SK-N-SH (cell line): ENCODE measurements around the gene C4orf50. TPM values are rescaled to one million over a fixed set of nuclear protein-coding genes. Genes with fewer than 3 reads are reported as not detected.

Source experiments
- CTCF ChIA-PET: fragments of 300-600, 350-600 bp; formaldehyde crosslinking; extraction: SDS; loops from one replicate; lab custom pipeline; 2021; lab: Yijun Ruan, JAX
- POLR2A ChIA-PET: fragments of 350-600 bp; sonication (Branson Sonifier 250); formaldehyde crosslinking; extraction: SDS; loops from one replicate; lab custom pipeline; 2020; ENCODE audit warnings: antibody characterized with exemption, inconsistent platforms; lab: Yijun Ruan, JAX
- DNase-seq: peaks from one replicate; pipeline ENCODE4 v3.0.0; 2012
- H2AFZ ChIP-seq: fragments of 200-600 bp; sonication (generic); 2 replicates; pipeline ENCODE4 v1.8.1; 2016; ENCODE audit warnings: antibody characterized with exemption, mild to moderate bottlenecking, low read depth
- H3F3A ChIP-seq: fragments of 200-600 bp; sonication (generic); replicated peaks from 2 replicates; pipeline ENCODE3; 2016; ENCODE audit warnings: antibody characterized with exemption, mild to moderate bottlenecking; ENCODE audit not compliant: insufficient read depth
- H3K27ac ChIP-seq, 2 experiments: fragments of 200-500 bp in 1 of 2; fragments of 200-600 bp in 1 of 2; sonication (Bioruptor generic) in 1 of 2; sonication (generic), shearing (Covaris generic) in 1 of 2; 2 replicates each; pipeline versions ENCODE4 v1.5.1 to v1.6.1; 2014 to 2016; ENCODE audit warnings: low read depth in 2 of 2, inconsistent platforms in 1 of 2, low read length in 1 of 2, mild to moderate bottlenecking in 1 of 2, mixed read lengths in 1 of 2
- H3K27me3 ChIP-seq: fragments of 200-600 bp; sonication (generic), shearing (Covaris generic); 2 replicates; pipeline ENCODE4 v1.6.1; 2016; ENCODE audit warnings: mixed run types; ENCODE audit not compliant: insufficient read depth
- H3K36me3 ChIP-seq, 2 experiments: fragments of 200-500 bp in 1 of 2; fragments of 200-600 bp in 1 of 2; sonication (Bioruptor generic) in 1 of 2; sonication (generic) in 1 of 2; replicated peaks in 1 of 2; 2 replicates each; pipeline versions ENCODE3 to v1.5.1; 2014 to 2016; ENCODE audit warnings: low read length in 1 of 2, mild to moderate bottlenecking in 1 of 2; ENCODE audit not compliant: insufficient read depth in 2 of 2, control insufficient read depth in 1 of 2
- H3K4me1 ChIP-seq, 2 experiments: fragments of 200-500 bp in 1 of 2; fragments of 200-600 bp in 1 of 2; sonication (Bioruptor generic) in 1 of 2; sonication (generic), shearing (Covaris generic) in 1 of 2; 2 replicates each; pipeline versions ENCODE4 v1.5.1 to v1.6.1; 2014 to 2016; ENCODE audit warnings: low read depth in 1 of 2, low read length in 1 of 2, mixed run types in 1 of 2; ENCODE audit not compliant: insufficient read depth in 2 of 2, control insufficient read depth in 1 of 2
- H3K4me2 ChIP-seq: fragments of 200-600 bp; sonication (generic), shearing (Covaris generic); 2 replicates; pipeline ENCODE4 v1.6.1; 2017; ENCODE audit warnings: mixed run types
- H3K4me3 ChIP-seq, 2 experiments: fragments of 200-500 bp in 1 of 2; fragments of 200-600 bp in 1 of 2; sonication (Bioruptor generic) in 1 of 2; sonication (generic), shearing (Covaris generic) in 1 of 2; 2 replicates each; pipeline versions ENCODE4 v1.5.1 to v1.8.1; 2014 to 2016; ENCODE audit warnings: low read depth in 2 of 2, inconsistent platforms in 1 of 2, low read length in 1 of 2, mild to moderate bottlenecking in 1 of 2, mixed read lengths in 1 of 2, moderate library complexity in 1 of 2
- H3K79me2 ChIP-seq: fragments of 200-600 bp; sonication (generic); 2 replicates; pipeline ENCODE4 v1.8.1; 2017; ENCODE audit warnings: mild to moderate bottlenecking; ENCODE audit not compliant: insufficient read depth
- H3K9ac ChIP-seq: fragments of 200-600 bp; sonication (generic); 2 replicates; pipeline ENCODE4 v1.6.1; 2017; ENCODE audit warnings: mixed run types
- H3K9me2 ChIP-seq: fragments of 200-600 bp; sonication (generic); 2 replicates; pipeline ENCODE4 v1.6.1; 2017; ENCODE audit warnings: mixed run types
- H3K9me3 ChIP-seq: fragments of 200-600 bp; sonication (generic); 2 replicates; pipeline ENCODE4 v1.6.1; 2017; ENCODE audit warnings: mixed run types, mild to moderate bottlenecking, moderate library complexity
- H4K20me1 ChIP-seq: fragments of 200-600 bp; sonication (generic); 2 replicates; pipeline ENCODE4 v1.6.1; 2017; ENCODE audit warnings: mild to moderate bottlenecking, mixed run types; ENCODE audit not compliant: insufficient read depth
- EP300 ChIP-seq, 2 experiments: IDR thresholded peaks; 2 replicates each; pipeline versions ENCODE4 v1.4.0 to v1.6.1; 2012; ENCODE audit warnings: borderline replicate concordance in 1 of 2, low read depth in 1 of 2, low read length in 1 of 2
- FOXJ3 ChIP-seq: sonication (generic); formaldehyde crosslinking; IDR thresholded peaks from 2 replicates; pipeline ENCODE4 v1.5.1; 2020; ENCODE audit warnings: mild to moderate bottlenecking, missing genetic modification reagents
- FOXM1 ChIP-seq: IDR thresholded peaks from 2 replicates; pipeline ENCODE4 v1.4.0; 2012; ENCODE audit warnings: low read depth, mild to moderate bottlenecking
- GABPA ChIP-seq: IDR thresholded peaks from 2 replicates; pipeline ENCODE4 v1.4.0; 2012; ENCODE audit warnings: low read depth, mild to moderate bottlenecking
- JUND ChIP-seq: IDR thresholded peaks from 2 replicates; pipeline ENCODE4 v1.4.0; 2012
- MEF2A ChIP-seq: IDR thresholded peaks from 2 replicates; pipeline ENCODE4 v1.4.0; 2012; ENCODE audit warnings: low read depth, borderline replicate concordance
- NFIC ChIP-seq: IDR thresholded peaks from 2 replicates; pipeline ENCODE4 v1.4.0; 2012; ENCODE audit warnings: borderline replicate concordance
- NRF1 ChIP-seq: IDR thresholded peaks from 2 replicates; pipeline ENCODE4 v1.6.1; 2012; ENCODE audit warnings: low read depth, mild to moderate bottlenecking, low read length
- PBX3 ChIP-seq: IDR thresholded peaks from 2 replicates; pipeline ENCODE4; 2012
- POLR2AphosphoS5 ChIP-seq: IDR thresholded peaks from 2 replicates; pipeline ENCODE4 v1.6.1; 2012; ENCODE audit warnings: low read depth, low read length
- RAD21 ChIP-seq: IDR thresholded peaks from 2 replicates; pipeline ENCODE4 v1.6.1; 2012; ENCODE audit warnings: mild to moderate bottlenecking, low read length
- RXRA ChIP-seq: IDR thresholded peaks from 2 replicates; pipeline ENCODE4 v1.4.0; 2012; ENCODE audit warnings: low read depth, mild to moderate bottlenecking, borderline replicate concordance
- SMC3 ChIP-seq: IDR thresholded peaks from 2 replicates; pipeline ENCODE4 v1.6.1; 2012; ENCODE audit warnings: low read depth, low read length, improper control_type of control experiment
- TEAD4 ChIP-seq: IDR thresholded peaks from 2 replicates; pipeline ENCODE4 v1.4.0; 2012; ENCODE audit warnings: mild to moderate bottlenecking, borderline replicate concordance; ENCODE audit not compliant: insufficient read depth
- YY1 ChIP-seq: IDR thresholded peaks from 2 replicates; pipeline ENCODE4 v1.4.0; 2012; ENCODE audit warnings: low read depth, mild to moderate bottlenecking
- WGBS: methylation state at CpG from one replicate; pipeline ENCODE4 v1.1.6; 2017; ENCODE audit warnings: low lambda C conversion rate; 5-methylcytosine and 5-hydroxymethylcytosine counted together
- polyA plus RNA-seq, 3 experiments: library from polyadenylated mRNA; depleted of rRNA; stranded (reverse); fragments of >200 nt; gene quantifications; 2 replicates each; pipeline ENCODE4 v1.2.3, GENCODE V29; 2012
- TF ChIP-seq, protein P1 (sequence below): fragments of 200-600 bp; sonication (generic); IDR thresholded peaks from 2 replicates; pipeline ENCODE4 v1.6.1; 2017; ENCODE audit warnings: antibody characterized with exemption, mild to moderate bottlenecking, moderate library complexity

The C4orf50 gene
- polyA plus RNA-seq, 1 of the 3 experiments (the other 2 are of a cell fraction), result under 0.01 TPM

- Histone ChIP-seq H3K9me2 (no peaks in the 10 kb centered on the region), H3K4me1 (no peaks in the 10 kb centered on the region; a peak in 1 of 4 replicates), H3F3A (no peaks in the 10 kb centered on the region), H4K20me1 (no peaks in the 10 kb centered on the region), H3K27me3 (no peaks in the 10 kb centered on the region), H3K4me2 (no peak overlapping the region), H3K36me3 (no peaks in the 10 kb centered on the region), H3K4me3 (no peak overlapping the region), H3K9me3 (no peaks in the 10 kb centered on the region), H3K27ac (no peak overlapping the region), H3K9ac (no peak overlapping the region), H2AFZ (no peak overlapping the region), H3K79me2 (no peaks in the 10 kb centered on the region)
- TF ChIP-seq MEF2A (no peak), NFIC (no peak), TEAD4 (no peak), PBX3 (no peak)
- TF ChIP-seq, protein P1, sequence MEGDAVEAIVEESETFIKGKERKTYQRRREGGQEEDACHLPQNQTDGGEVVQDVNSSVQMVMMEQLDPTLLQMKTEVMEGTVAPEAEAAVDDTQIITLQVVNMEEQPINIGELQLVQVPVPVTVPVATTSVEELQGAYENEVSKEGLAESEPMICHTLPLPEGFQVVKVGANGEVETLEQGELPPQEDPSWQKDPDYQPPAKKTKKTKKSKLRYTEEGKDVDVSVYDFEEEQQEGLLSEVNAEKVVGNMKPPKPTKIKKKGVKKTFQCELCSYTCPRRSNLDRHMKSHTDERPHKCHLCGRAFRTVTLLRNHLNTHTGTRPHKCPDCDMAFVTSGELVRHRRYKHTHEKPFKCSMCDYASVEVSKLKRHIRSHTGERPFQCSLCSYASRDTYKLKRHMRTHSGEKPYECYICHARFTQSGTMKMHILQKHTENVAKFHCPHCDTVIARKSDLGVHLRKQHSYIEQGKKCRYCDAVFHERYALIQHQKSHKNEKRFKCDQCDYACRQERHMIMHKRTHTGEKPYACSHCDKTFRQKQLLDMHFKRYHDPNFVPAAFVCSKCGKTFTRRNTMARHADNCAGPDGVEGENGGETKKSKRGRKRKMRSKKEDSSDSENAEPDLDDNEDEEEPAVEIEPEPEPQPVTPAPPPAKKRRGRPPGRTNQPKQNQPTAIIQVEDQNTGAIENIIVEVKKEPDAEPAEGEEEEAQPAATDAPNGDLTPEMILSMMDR, result no peak
- POLR2A ChIA-PET, result no interaction called here
- CTCF ChIA-PET, result interaction anchor here (1.1 kb wide), 1 partner anchor 52 kb away, joined by 3 read pairs; no protein-coding TSS in a partner anchor
- WGBS, result 36% methylated on average over 8 of the region's 8 CpGs
- no peak for DNase-seq
These were observed 90.0 kb downstream of the C4orf50 start for GRCh38 chr4:5928274-5928673.

DNA sequence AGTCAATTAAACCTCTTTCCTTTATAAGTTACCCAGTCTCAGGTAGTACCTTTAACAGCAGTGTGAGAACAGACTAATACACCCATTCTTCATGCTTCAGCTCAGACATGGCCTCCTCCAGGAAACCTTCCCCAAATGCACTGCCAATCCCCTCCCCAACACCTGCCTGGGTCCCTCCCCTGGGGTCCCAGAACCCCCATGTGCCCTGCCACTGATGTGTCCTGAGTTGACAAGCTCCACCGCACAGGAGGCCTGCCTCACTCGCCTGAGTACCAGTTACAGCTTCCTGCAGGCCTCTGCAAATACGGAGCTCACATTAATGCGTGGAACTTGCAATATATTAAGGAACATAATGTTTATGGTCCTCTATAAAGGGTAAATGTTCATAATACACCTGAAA, 90.5 kb downstream of the C4orf50 start:
- Histone ChIP-seq H2AFZ (no peak overlapping the region), H3K4me1 (no peaks in the 10 kb centered on the region; a peak in 1 of 4 replicates), H3K4me3 (no peak overlapping the region), H3K79me2 (no peaks in the 10 kb centered on the region), H3K36me3 (no peaks in the 10 kb centered on the region), H3K27ac (no peak overlapping the region), H3K9me2 (no peaks in the 10 kb centered on the region), H3K9me3 (no peaks in the 10 kb centered on the region), H3K9ac (no peak overlapping the region), H4K20me1 (no peaks in the 10 kb centered on the region), H3K27me3 (no peaks in the 10 kb centered on the region), H3K4me2 (no peak overlapping the region), H3F3A (no peaks in the 10 kb centered on the region)
- ChIA-PET POLR2A (no interaction called here), CTCF (interaction anchor here (1.1 kb wide), 1 partner anchor 52 kb away, joined by 3 read pairs; no protein-coding TSS in a partner anchor)
- WGBS, result 33% methylated on average over 4 of the region's 4 CpGs
- TF ChIP-seq RXRA (no peak), EP300 (IDR thresholded peaks at IDR 0.05; ENCODE audit: borderline replicate concordance in 1 of 2, low read depth in 1 of 2, low read length in 1 of 2) (no peak), SMC3 (no peak), YY1 (no peak), NRF1 (no peak), FOXM1 (no peak), RAD21 (no peak), JUND (no peak), PBX3 (no peak), MEF2A (no peak), TEAD4 (no peak), GABPA (no peak), FOXJ3 (CRISPR knock-in tag) (no peak), POLR2AphosphoS5 (no peak)
- no peak for DNase-seq
